Endothelial cell of umbilical vein (primary cell): ENCODE results near the gene GPR183.

ENCODE experiments used
- CTCF ChIP-seq, 2 donors: IDR thresholded peaks; 1 replicate in 1 of 2; 2 replicates in 1 of 2; pipeline ENCODE4 v1.5.1; 2011; ENCODE audit warnings: low read length in 2 of 2, mild to moderate bottlenecking in 2 of 2, moderate library complexity in 2 of 2, control low read depth in 1 of 2, inconsistent platforms in 1 of 2, low read depth in 1 of 2; ENCODE audit not compliant: insufficient read depth in 1 of 2; ENCODE audit errors: extremely low read depth in 1 of 2
- MAX ChIP-seq: IDR thresholded peaks from 2 replicates; pipeline ENCODE4 v1.6.1; 2011; ENCODE audit not compliant: insufficient read depth, insufficient read length

DNA sequence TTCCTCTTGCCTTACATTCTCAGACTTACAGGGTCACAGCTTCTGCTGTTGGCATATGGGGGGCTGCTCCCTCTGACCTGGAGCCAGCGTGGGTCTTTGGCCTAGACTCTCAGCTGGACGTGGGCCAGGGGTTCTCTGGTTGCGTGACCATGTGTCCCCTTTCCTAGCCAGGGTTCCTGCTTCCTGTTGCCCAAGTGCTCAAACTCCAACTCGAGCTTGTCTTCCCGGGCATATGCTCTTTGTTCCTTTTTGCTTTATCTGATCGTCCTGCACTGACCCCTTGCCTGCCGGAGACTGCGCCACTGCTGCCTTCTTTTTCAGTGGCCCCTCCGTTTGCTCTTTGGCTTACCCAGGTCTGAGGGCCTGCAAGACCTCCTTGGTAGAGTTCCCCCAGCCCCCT, 25.3 kb upstream of the GPR183 start:
- no peak for TF ChIP-seq MAX
- TF ChIP-seq CTCF (IDR thresholded peaks at IDR 0.05; ENCODE audit: extremely low read depth in 1 of 2, insufficient read depth in 1 of 2, low read depth in 1 of 2, low read length in 2 of 2) = no peak
